Skeletal muscle cell (primary cell): ENCODE measurements around the gene TSSK2.
"Not testable (repeated sequence)": the region's sequence is repeated elsewhere in the genome, so short reads cannot be mapped to it uniquely, and the experiment has no call there.

Source experiments
- DNase-seq: peaks from one replicate; pipeline ENCODE4 v3.0.0-alpha.2; 2010; ENCODE audit warnings: low read depth
- H3K4me3 ChIP-seq: 2 replicates; pipeline ENCODE4 v1.5.1; 2011; ENCODE audit warnings: low read depth, mild to moderate bottlenecking, control low read depth, low read length, moderate library complexity

TSSK2 gene

GRCh38 chr22:19130959-19131684, at the start of gene TSSK2:
Gene TSSK2, plus strand, starts transcription at chr22:19131308. Its CDS starts 92 bp downstream, at chr22:19131400.
- no peak within 1 kb of the TSS for H3K4me3 ChIP-seq
- no peak for DNase-seq

- no peak for DNase-seq
- no peak overlapping the region for H3K4me3 ChIP-seq
Observed at GRCh38 chr22:19081351-19081750, 49.8 kb upstream of the TSSK2 start.

- DNase-seq = no peak
- no peak overlapping the region for H3K4me3 ChIP-seq
Observed at GRCh38 chr22:19082101-19082500, 49.0 kb upstream of the TSSK2 start.

GRCh38 chr22:19082793-19083192, 48.3 kb upstream of the TSSK2 start:
- H3K4me3 ChIP-seq = no peak overlapping the region
- DNase-seq = no peak

- H3K4me3 ChIP-seq, DNase-seq: not testable (repeated sequence)
Observed at GRCh38 chr22:19084126-19084525, 47.0 kb upstream of the TSSK2 start.

GRCh38 chr22:19084586-19084985, 46.5 kb upstream of the TSSK2 start:
- DNase-seq, H3K4me3 ChIP-seq: not testable (repeated sequence)

GRCh38 chr22:19085233-19085718, 45.8 kb upstream of the TSSK2 start:
- DNase-seq = peak; percentile 12
- no peak overlapping the region for H3K4me3 ChIP-seq

- DNase-seq = no peak
- no peak overlapping the region for H3K4me3 ChIP-seq
Observed at GRCh38 chr22:19086417-19086816, 44.7 kb upstream of the TSSK2 start.

GRCh38 chr22:19086896-19087295, 44.2 kb upstream of the TSSK2 start:
- no peak overlapping the region for H3K4me3 ChIP-seq
- no peak for DNase-seq

DNA sequence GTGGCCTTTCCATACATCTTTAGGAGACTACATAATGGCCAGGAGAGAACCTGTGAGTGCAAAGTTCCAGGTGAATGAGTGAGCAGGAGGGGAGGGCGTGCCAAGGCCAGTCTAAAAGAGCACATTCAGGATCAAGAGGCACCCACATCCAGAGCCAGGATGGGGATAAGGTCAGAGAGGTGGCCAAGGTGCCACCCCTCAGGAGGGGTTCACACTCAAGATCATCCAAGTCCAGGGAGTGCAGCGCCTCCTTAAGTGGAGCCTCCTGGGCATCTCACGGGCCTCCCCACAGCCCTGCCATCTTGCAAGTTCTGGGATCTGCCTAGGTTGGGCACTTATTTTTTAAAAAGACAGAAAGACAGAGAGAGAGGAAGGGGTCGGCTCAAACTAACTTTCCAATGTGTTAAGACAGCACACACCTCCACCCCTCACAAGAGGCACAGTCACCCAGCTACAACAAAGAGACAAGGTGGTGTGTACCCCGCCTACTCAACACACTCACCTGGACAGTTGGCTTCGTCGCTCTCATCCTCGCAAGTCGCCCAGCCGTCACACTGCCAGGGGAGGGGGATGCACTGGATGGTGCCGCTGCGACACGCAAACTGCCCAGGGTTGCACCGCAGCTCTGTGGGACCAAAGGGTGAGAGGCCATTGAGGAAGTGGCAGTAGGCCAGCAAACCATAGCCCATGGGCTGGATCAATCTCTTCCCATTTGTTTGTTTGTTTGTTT, 42.1 kb upstream of the TSSK2 start:
- no peak for DNase-seq
- no peak overlapping the region for H3K4me3 ChIP-seq

GRCh38 chr22:19090183-19090582, 40.9 kb upstream of the TSSK2 start:
- no peak for DNase-seq
- H3K4me3 ChIP-seq = no peak overlapping the region

- no peak overlapping the region for H3K4me3 ChIP-seq
- no peak for DNase-seq
Observed at GRCh38 chr22:19090586-19091127, 40.5 kb upstream of the TSSK2 start.

DNA sequence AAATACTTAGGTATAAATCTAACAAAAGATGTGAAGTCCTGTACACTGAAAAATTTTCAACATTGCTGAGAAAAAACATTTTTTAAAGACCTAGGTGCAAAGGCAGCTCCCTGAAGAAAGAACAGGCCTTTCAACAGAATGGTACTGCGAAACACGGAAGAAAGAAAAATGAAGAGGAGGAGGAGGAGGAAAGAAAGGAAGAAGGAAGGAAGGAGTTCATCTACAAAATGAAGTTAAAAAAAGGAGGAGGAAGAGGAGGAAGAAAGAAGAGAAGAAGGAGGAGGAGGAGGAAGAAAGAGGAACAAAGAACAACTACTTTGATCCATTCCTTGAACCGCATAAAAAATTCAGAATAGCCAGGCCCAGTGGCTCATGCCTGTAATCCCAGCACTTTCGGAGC, 38.4 kb upstream of the TSSK2 start:
- no peak overlapping the region for H3K4me3 ChIP-seq
- no peak for DNase-seq

- no peak for DNase-seq
- H3K4me3 ChIP-seq = no peak overlapping the region
Observed at GRCh38 chr22:19094393-19094997, 36.6 kb upstream of the TSSK2 start.

DNA sequence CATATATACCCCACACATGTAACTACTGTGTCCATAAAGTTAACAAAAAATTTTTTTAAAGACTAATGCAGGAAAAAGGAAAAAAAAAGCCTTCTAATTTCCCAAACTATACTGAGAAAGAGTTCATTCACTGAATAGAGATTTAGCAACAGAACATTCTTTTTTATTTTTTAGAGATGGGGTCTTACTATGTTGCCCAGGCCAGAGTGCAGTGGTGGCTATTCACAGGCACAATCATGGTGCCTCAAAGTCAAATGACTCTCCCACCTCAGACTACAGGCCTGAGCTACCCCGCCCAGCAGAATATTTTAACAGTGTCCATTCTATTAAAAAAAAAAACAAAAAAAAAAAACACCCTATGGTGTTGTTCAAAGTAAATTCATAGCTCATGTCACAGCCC, 34.6 kb upstream of the TSSK2 start:
- DNase-seq = no peak
- H3K4me3 ChIP-seq = no peak overlapping the region

- H3K4me3 ChIP-seq = no peak overlapping the region
- no peak for DNase-seq
Observed at GRCh38 chr22:19097518-19097917, 33.6 kb upstream of the TSSK2 start.

DNA sequence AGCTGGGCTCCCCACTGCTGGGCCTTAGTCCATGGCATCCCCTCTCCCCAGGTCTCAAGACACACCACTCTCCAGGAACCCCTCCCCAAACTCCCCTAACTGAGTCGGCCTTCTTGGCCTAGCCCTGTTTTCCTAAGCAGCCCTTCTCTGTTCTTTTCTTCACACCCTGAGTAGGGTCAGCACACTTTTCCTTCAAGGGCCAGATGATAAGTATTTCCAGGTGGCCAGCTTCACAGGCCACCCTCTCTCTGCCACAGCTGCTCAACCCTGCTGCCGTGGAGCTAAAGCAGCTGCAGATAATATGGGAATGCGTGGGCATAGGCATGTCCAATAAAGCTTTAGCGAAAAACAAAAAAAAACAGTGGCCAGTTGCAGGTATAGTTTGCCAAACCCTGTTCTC, 33.0 kb upstream of the TSSK2 start:
- DNase-seq = no peak
- H3K4me3 ChIP-seq = no peak overlapping the region

GRCh38 chr22:19103880-19104821, 27.0 kb upstream of the TSSK2 start:
- DNase-seq = no peak
- H3K4me3 ChIP-seq = no peak overlapping the region

- no peak for DNase-seq
- no peak overlapping the region for H3K4me3 ChIP-seq
Observed at GRCh38 chr22:19105456-19105855, 25.7 kb upstream of the TSSK2 start.
